ENCODE data around the gene ID3.
A peak's percentile ranks its signal among the peaks of the same experiment; 100 is the strongest.

The ID3 gene, protein sequence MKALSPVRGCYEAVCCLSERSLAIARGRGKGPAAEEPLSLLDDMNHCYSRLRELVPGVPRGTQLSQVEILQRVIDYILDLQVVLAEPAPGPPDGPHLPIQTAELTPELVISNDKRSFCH

DNA sequence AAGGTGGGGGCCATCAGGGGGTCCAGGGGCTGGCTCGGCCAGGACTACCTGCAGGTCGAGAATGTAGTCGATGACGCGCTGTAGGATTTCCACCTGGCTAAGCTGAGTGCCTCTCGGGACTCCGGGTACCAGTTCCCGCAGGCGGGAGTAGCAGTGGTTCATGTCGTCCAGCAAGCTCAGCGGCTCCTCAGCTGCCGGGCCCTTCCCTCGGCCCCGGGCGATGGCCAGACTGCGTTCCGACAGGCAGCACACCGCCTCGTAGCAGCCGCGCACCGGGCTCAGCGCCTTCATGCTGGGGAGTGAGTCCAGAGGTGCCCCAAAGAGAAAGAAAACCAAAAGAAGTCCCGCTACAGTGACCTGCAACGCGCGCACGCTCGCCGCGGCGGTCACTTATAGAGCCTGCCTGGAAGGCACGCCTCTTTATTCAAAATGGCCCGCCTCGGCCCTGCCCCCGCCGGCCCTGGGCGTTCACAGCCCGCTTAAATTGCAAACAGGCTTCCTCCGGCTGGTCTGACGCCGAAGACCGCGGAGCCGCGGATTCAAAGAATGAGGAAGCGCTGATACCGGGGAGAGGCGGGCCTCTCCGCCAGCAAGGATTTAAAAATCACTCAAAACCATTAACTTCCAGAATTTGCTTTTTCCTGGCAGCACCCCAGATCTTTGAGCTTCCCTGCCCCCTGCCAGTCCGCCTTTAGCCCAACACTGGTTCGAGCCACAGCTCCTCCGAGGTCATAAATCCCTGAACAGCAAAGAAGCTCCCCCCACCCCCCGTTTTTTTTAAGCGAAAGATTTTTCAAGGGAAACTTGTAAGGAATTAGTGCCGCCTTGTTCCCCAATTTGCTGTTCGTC is at the start of gene ID3:
ID3 (minus strand) TSS at position 366 of the 849 bp plus-strand sequence; CDS start at position 291, 75 bp downstream.
- Histone ChIP-seq H3F3A (ENCODE audit: control insufficient read depth, insufficient read depth) (peaks cover 57% of the 10 kb centered on the region), H3K4me2 (ENCODE audit: low read length) (peak within 1 kb of the TSS; percentile 93), H3K36me3 (ENCODE audit: control insufficient read depth, low read length) (peaks cover 40% of the 10 kb centered on the region), H3K9me3 (ENCODE audit: control insufficient read depth, insufficient read depth, low read length) (no peaks in the 10 kb centered on the region), H4K20me1 (ENCODE audit: control insufficient read depth, insufficient read depth, low read depth, low read length) (peaks cover 20% of the 10 kb centered on the region), H3K4me1 (ENCODE audit: control insufficient read depth, low read length) (peaks cover 71% of the 10 kb centered on the region), H3K27ac (ENCODE audit: low read depth, low read length) (peak within 1 kb of the TSS; percentile 87), H3K9me2 (replicated peaks; ENCODE audit: control insufficient read depth, low read length) (no peaks in the 10 kb centered on the region), H3K4me3 (ENCODE audit: low read length) (peak within 1 kb of the TSS; percentile 93), H3K27me3 (ENCODE audit: control insufficient read depth, low read length) (no peaks in the 10 kb centered on the region; the same call in 1 of the 2 replicates), H3K79me2 (ENCODE audit: control insufficient read depth, low read length) (peaks cover 38% of the 10 kb centered on the region)
- TF ChIP-seq EZH2phosphoT487 (IDR thresholded peaks at IDR 0.05; ENCODE audit: borderline replicate concordance, low read length): no peak
- TF ChIP-seq, protein P1, sequence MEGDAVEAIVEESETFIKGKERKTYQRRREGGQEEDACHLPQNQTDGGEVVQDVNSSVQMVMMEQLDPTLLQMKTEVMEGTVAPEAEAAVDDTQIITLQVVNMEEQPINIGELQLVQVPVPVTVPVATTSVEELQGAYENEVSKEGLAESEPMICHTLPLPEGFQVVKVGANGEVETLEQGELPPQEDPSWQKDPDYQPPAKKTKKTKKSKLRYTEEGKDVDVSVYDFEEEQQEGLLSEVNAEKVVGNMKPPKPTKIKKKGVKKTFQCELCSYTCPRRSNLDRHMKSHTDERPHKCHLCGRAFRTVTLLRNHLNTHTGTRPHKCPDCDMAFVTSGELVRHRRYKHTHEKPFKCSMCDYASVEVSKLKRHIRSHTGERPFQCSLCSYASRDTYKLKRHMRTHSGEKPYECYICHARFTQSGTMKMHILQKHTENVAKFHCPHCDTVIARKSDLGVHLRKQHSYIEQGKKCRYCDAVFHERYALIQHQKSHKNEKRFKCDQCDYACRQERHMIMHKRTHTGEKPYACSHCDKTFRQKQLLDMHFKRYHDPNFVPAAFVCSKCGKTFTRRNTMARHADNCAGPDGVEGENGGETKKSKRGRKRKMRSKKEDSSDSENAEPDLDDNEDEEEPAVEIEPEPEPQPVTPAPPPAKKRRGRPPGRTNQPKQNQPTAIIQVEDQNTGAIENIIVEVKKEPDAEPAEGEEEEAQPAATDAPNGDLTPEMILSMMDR (IDR thresholded peaks at IDR 0.05; ENCODE audit: low read depth, low read length, poor library complexity, severe bottlenecking): no peak

DNA sequence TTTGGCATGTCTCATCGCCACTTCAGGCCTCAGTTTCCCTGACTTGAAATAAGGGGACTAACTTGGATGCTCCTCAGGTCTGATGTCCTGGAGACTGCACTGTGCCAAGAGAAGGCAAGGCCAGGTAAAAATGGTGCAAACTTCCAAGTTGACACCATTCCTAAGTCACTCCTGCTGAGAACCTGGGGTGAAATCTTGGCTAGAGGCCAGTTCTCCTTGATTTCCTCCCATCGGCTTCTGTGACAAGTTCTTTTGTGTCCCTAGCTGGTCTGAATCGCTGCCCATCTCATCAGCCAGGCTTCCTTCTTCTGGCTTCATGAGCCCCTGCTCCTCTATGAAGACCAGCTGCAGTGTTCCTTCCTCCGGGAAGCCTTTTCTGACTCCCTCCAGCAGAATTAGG is 48.6 kb upstream of the ID3 start:
- no peak overlapping the region for H3K27ac ChIP-seq (ENCODE audit: low read depth, low read length)
- H3K9me3 ChIP-seq (ENCODE audit: control insufficient read depth, insufficient read depth, low read length): no peaks in the 10 kb centered on the region
- H3K4me2 ChIP-seq (ENCODE audit: low read length): no peak overlapping the region
- TF ChIP-seq, protein P1 (IDR thresholded peaks at IDR 0.05; ENCODE audit: low read depth, low read length, poor library complexity, severe bottlenecking): no peak
- TF ChIP-seq EZH2phosphoT487 (IDR thresholded peaks at IDR 0.05; ENCODE audit: borderline replicate concordance, low read length): no peak
- H4K20me1 ChIP-seq (ENCODE audit: control insufficient read depth, insufficient read depth, low read depth, low read length): no peaks in the 10 kb centered on the region
- no peaks in the 10 kb centered on the region for H3K27me3 ChIP-seq (ENCODE audit: control insufficient read depth, low read length)
- no peaks in the 10 kb centered on the region for H3K79me2 ChIP-seq (ENCODE audit: control insufficient read depth, low read length)
- peaks cover 87% of the 10 kb centered on the region for H3K4me1 ChIP-seq (ENCODE audit: control insufficient read depth, low read length)
- no peaks in the 10 kb centered on the region for H3K9me2 ChIP-seq (replicated peaks; ENCODE audit: control insufficient read depth, low read length)
- H3F3A ChIP-seq (ENCODE audit: control insufficient read depth, insufficient read depth): peaks cover 20% of the 10 kb centered on the region
- no peak overlapping the region for H3K4me3 ChIP-seq (ENCODE audit: low read length)
- no peaks in the 10 kb centered on the region for H3K36me3 ChIP-seq (ENCODE audit: control insufficient read depth, low read length)

DNA sequence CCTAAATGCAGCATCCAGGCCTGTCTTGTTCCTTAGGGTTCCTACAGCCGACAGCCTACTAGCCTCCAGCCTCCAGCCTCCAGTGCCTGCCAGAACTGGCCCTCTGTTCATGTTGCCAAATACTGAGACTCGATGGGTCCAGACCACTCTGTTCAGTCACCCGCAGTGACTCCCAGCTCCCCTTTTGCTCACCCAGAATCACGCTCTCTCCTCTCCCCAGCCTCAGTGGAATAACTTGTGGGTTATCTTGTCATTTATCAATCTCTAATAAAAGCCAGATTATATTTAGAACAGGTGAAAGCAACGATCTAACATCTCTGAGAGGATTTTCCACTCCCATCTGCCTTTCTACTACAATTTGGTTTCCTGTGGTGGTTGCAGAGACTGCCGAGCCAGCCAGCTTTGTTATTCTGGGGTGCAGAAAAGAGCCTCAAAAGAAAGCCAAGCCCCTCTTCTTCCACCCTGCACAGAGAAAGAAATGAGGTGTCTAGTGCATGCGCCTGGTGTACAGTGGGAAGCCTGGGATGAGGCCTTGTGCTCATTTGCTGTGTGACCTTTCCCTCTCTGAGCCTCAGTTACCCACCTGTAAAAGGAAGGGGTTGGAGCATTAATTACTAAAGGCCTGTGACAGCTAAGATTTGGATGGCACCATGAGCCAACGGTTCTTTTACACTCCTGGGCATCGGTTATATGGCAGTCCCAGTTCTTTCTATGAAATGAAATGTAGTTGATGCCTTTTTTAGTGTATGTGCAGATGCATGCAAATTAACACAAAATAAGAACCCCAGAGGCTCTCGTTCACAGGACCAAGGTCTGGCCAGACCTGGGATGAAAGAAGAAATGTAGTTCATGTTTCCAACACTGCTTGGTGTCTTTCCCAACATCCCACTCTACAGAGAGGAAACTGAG is 42.9 kb upstream of the ID3 start:
- Histone ChIP-seq H3F3A (ENCODE audit: control insufficient read depth, insufficient read depth) (peaks cover 36% of the 10 kb centered on the region), H3K27me3 (ENCODE audit: control insufficient read depth, low read length) (no peaks in the 10 kb centered on the region), H3K4me1 (ENCODE audit: control insufficient read depth, low read length) (peaks cover 90% of the 10 kb centered on the region), H3K4me2 (ENCODE audit: low read length) (peak overlapping the region; percentile 75), H3K4me3 (ENCODE audit: low read length) (peak overlapping the region; percentile 58), H4K20me1 (ENCODE audit: control insufficient read depth, insufficient read depth, low read depth, low read length) (no peaks in the 10 kb centered on the region), H3K9me3 (ENCODE audit: control insufficient read depth, insufficient read depth, low read length) (no peaks in the 10 kb centered on the region), H3K27ac (ENCODE audit: low read depth, low read length) (peak overlapping the region; percentile 94), H3K36me3 (ENCODE audit: control insufficient read depth, low read length) (no peaks in the 10 kb centered on the region), H3K9me2 (replicated peaks; ENCODE audit: control insufficient read depth, low read length) (no peaks in the 10 kb centered on the region), H3K79me2 (ENCODE audit: control insufficient read depth, low read length) (peaks cover 4% of the 10 kb centered on the region)
- TF ChIP-seq, protein P1 (IDR thresholded peaks at IDR 0.05; ENCODE audit: low read depth, low read length, poor library complexity, severe bottlenecking): no peak
- TF ChIP-seq EZH2phosphoT487 (IDR thresholded peaks at IDR 0.05; ENCODE audit: borderline replicate concordance, low read length): no peak
